ENCODE results near the gene CD109. TPM values are rescaled to one million over a fixed set of nuclear protein-coding genes. Genes with fewer than 3 reads are reported as not detected.

CD109 gene
- total and polyA plus RNA-seq, 2 of the 8 experiments (the other 6 are each of a cell fraction or from before 2014, with no cell fraction given), result 1.4 to 5.3 TPM

DNA sequence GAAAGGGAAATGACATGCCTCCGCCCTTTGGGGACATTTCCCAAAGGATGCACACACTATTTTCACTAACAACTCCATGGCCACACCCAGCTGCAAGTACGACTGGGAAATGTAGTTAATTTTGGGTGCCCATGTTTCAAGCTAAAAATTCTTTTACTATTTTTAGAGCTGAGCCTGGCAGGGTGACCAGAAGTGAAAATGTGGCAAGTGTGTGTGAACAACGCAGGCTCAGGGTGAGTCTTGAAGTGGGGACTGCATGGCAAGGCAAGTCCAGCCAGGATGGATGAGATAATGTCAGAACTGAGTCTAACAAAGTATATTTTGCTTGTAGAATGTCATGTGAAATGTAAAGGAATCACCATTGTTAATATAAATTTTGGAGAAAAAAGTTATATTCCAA is 17.0 kb upstream of the CD109 start:
- 89% methylated on average over 3 of the region's 3 CpGs; no CpG with 5 or more reads in 1 of the 2 experiments for WGBS, 2 experiments (ENCODE audit: extremely low coverage in 1 of 2, insufficient coverage in 1 of 2, insufficient read length in 1 of 2, insufficient replicate concordance in 2 of 2, low coverage in 1 of 2, low lambda C conversion rate in 2 of 2, missing lambda C conversion rate in 1 of 2)
- H2AFZ ChIP-seq (ENCODE audit: low read length), result peak overlapping the region; percentile 53; the same call in 1 of the 2 replicates
- CTCF ChIA-PET (ENCODE audit: partially characterized antibody), result interaction anchor here (0.8 to 7.8 kb wide), 3 partner anchors 15 to 1532 kb away, joined by 4 to 89 read pairs (median 5); no protein-coding TSS in a partner anchor

More for the DNA sequence above, 17.0 kb upstream of the CD109 start:
- Histone ChIP-seq H3K14ac (ENCODE audit: insufficient read length) (no peak overlapping the region), H4K20me1 (replicated peaks in 1 of 2; ENCODE audit: control insufficient read depth in 1 of 2, insufficient read depth in 2 of 2, low read length in 2 of 2) (no peaks in the 10 kb centered on the region), H3K4me2 (ENCODE audit: insufficient read depth in 1 of 2, low read depth in 2 of 2, low read length in 2 of 2) (no peak overlapping the region), H3K4me1 (replicated peaks in 1 of 4; ENCODE audit: control insufficient read depth in 3 of 4, insufficient read depth in 4 of 4, low read length in 3 of 4) (no peaks in the 10 kb centered on the region), H3K79me1 (ENCODE audit: low read depth, low read length) (no peaks in the 10 kb centered on the region), H3K23ac (ENCODE audit: insufficient read length) (no peak overlapping the region), H2BK120ac (replicated peaks; ENCODE audit: low read depth, low read length) (no peak overlapping the region), H3K27me3 (replicated peaks in 1 of 4; ENCODE audit: control insufficient read depth in 3 of 4, extremely low read depth in 1 of 4, insufficient read depth in 3 of 4, low read length in 3 of 4) (no peaks in the 10 kb centered on the region), H3K9ac (replicated peaks in 1 of 4; ENCODE audit: extremely low read depth in 1 of 4, low read depth in 3 of 4, low read length in 3 of 4) (no peak overlapping the region), H4K91ac (replicated peaks; ENCODE audit: insufficient read length, low read length) (no peak overlapping the region), H3K18ac (ENCODE audit: extremely low read depth, low read length) (no peak overlapping the region), H3K9me3 (ENCODE audit: insufficient read depth in 2 of 2, low read depth in 1 of 2, low read length in 1 of 2) (peaks cover 2 to 4% of the 10 kb centered on the region in 2 experiments; a peak in 1 of 4 replicates), H3K79me2 (ENCODE audit: control insufficient read depth in 1 of 2, insufficient read depth in 2 of 2, low read length in 2 of 2) (no peaks in the 10 kb centered on the region), H4K8ac (ENCODE audit: extremely low read depth, insufficient read depth, low read length) (no peak overlapping the region; the same call in 1 of the 2 replicates), H2AK5ac (ENCODE audit: low read depth, low read length) (no peak overlapping the region), H2BK12ac (ENCODE audit: low read depth, low read length) (no peak overlapping the region), H2BK5ac (ENCODE audit: low read depth, low read length) (no peak overlapping the region), H2BK15ac (ENCODE audit: low read length) (no peak overlapping the region), H3K56ac (replicated peaks; ENCODE audit: insufficient read length, low read depth, low read length) (no peak overlapping the region), H4K5ac (ENCODE audit: insufficient read length, low read depth, low read length) (no peak overlapping the region), H3K4ac (replicated peaks; ENCODE audit: insufficient read length, low read depth, low read length) (peak overlapping the region; percentile 32), H2BK20ac (ENCODE audit: low read length) (no peak overlapping the region), H3K23me2 (ENCODE audit: low read depth, low read length) (no peaks in the 10 kb centered on the region), H3K4me3 (ENCODE audit: extremely low read depth in 1 of 4, insufficient read depth in 2 of 4, low read depth in 3 of 4, low read length in 4 of 4) (no peak overlapping the region), H3K27ac (ENCODE audit: low read depth, low read length) (no peak overlapping the region), H3K36me3 (ENCODE audit: control insufficient read depth in 2 of 4, insufficient read depth in 4 of 4, low read length in 3 of 4) (no peaks in the 10 kb centered on the region)
- POLR2A ChIA-PET (ENCODE audit: partially characterized antibody), result no interaction called here
- TF ChIP-seq KDM1A (IDR thresholded peaks at IDR 0.05; ENCODE audit: borderline replicate concordance, low read length) (no peak), PHF8 (conservative IDR thresholded peaks at IDR 0.05; ENCODE audit: low read depth, low read length) (no peak), GABPA (IDR thresholded peaks at IDR 0.05; ENCODE audit: borderline replicate concordance, insufficient read depth, low read length) (no peak), SP2 (IDR thresholded peaks at IDR 0.05; ENCODE audit: low read length) (no peak), SRF (IDR thresholded peaks at IDR 0.05; ENCODE audit: low read depth, low read length) (no peak), CTBP2 (IDR thresholded peaks at IDR 0.05; ENCODE audit: borderline replicate concordance, insufficient read depth, insufficient read length, low read length) (no peak), JUND (IDR thresholded peaks at IDR 0.05; ENCODE audit: low read length) (no peak), FOSL1 (IDR thresholded peaks at IDR 0.05; ENCODE audit: insufficient read depth, low read depth, low read length) (no peak), SP4 (IDR thresholded peaks at IDR 0.05; ENCODE audit: low read length) (no peak)
- TF ChIP-seq, protein P1, sequence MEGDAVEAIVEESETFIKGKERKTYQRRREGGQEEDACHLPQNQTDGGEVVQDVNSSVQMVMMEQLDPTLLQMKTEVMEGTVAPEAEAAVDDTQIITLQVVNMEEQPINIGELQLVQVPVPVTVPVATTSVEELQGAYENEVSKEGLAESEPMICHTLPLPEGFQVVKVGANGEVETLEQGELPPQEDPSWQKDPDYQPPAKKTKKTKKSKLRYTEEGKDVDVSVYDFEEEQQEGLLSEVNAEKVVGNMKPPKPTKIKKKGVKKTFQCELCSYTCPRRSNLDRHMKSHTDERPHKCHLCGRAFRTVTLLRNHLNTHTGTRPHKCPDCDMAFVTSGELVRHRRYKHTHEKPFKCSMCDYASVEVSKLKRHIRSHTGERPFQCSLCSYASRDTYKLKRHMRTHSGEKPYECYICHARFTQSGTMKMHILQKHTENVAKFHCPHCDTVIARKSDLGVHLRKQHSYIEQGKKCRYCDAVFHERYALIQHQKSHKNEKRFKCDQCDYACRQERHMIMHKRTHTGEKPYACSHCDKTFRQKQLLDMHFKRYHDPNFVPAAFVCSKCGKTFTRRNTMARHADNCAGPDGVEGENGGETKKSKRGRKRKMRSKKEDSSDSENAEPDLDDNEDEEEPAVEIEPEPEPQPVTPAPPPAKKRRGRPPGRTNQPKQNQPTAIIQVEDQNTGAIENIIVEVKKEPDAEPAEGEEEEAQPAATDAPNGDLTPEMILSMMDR (IDR thresholded peaks at IDR 0.05; ENCODE audit: control extremely low read depth in 1 of 3, insufficient read depth in 1 of 3, low read depth in 1 of 3, low read length in 3 of 3), result no peak
- no peak for FAIRE-seq
- DNase-seq (ENCODE audit: low read depth in 1 of 2, low spot score in 2 of 2), result no peak

All from H1 (cell line).